CD14-positive monocyte (primary cell): ENCODE data around the gene NR1D1. TPM values are rescaled to one million over a fixed set of nuclear protein-coding genes. Genes with fewer than 3 reads are reported as not detected.
A peak's percentile ranks its signal among the peaks of the same experiment; 100 is the strongest.

Experiments
- DNase-seq, 3 donors: peaks; one replicate each; pipeline ENCODE4 v3.0.0-alpha.2; 2011 to 2022
- H2AFZ ChIP-seq: 2 replicates; pipeline ENCODE4 v1.6.0; 2012; ENCODE audit warnings: mild to moderate bottlenecking, low read depth, low read length, inconsistent platforms; ENCODE audit not compliant: insufficient read depth, poor library complexity, severe bottlenecking
- H3K27ac ChIP-seq, 2 donors: 1 replicate in 1 of 2; 2 replicates in 1 of 2; pipeline ENCODE4 v1.5.1; 2012 to 2013; ENCODE audit warnings: low read length in 2 of 2, control low read depth in 1 of 2, inconsistent platforms in 1 of 2, low read depth in 1 of 2, mild to moderate bottlenecking in 1 of 2
- H3K27me3 ChIP-seq, 2 donors: one replicate each; pipeline versions ENCODE4 v1.6.0 to v1.6.1; 2011 to 2013; ENCODE audit warnings: low read length in 2 of 2; ENCODE audit not compliant: control insufficient read depth in 2 of 2, insufficient read depth in 2 of 2
- H3K36me3 ChIP-seq, 2 donors: replicated peaks in 1 of 2; 1 replicate in 1 of 2; 2 replicates in 1 of 2; pipeline versions ENCODE4 v1.5.1 to v1.6.1; 2012 to 2013; ENCODE audit warnings: low read length in 2 of 2, control low read depth in 1 of 2, inconsistent platforms in 1 of 2, mild to moderate bottlenecking in 1 of 2; ENCODE audit not compliant: insufficient read depth in 2 of 2, control insufficient read depth in 1 of 2
- H3K4me1 ChIP-seq, 2 donors: 1 replicate in 1 of 2; 2 replicates in 1 of 2; pipeline versions ENCODE4 v1.5.1 to v1.6.1; 2012 to 2013; ENCODE audit warnings: low read length in 2 of 2, control low read depth in 1 of 2, inconsistent platforms in 1 of 2, mild to moderate bottlenecking in 1 of 2, moderate library complexity in 1 of 2; ENCODE audit not compliant: insufficient read depth in 2 of 2, control insufficient read depth in 1 of 2
- H3K4me2 ChIP-seq: replicated peaks from 2 replicates; pipeline ENCODE3; 2012; ENCODE audit warnings: low read length, moderate library complexity, mild to moderate bottlenecking; ENCODE audit not compliant: poor library complexity, severe bottlenecking; ENCODE audit errors: extremely low read depth
- H3K4me3 ChIP-seq, 3 experiments: fragments of 200-600 bp in 1 of 3; sonication (generic) in 1 of 3; replicated peaks in 1 of 3; 1 replicate in 2 of 3; 2 replicates in 1 of 3; pipeline ENCODE4 v1.5.1; 2011 to 2013; ENCODE audit warnings: low read length in 3 of 3, mild to moderate bottlenecking in 3 of 3, control low read depth in 2 of 3, low read depth in 2 of 3, inconsistent platforms in 1 of 3, moderate library complexity in 1 of 3
- H3K79me2 ChIP-seq: 2 replicates; pipeline ENCODE4 v1.6.0; 2012; ENCODE audit warnings: mild to moderate bottlenecking, control low read depth, inconsistent platforms, low read length, moderate library complexity; ENCODE audit not compliant: insufficient read depth
- H3K9ac ChIP-seq: 2 replicates; pipeline ENCODE4 v1.6.0; 2017; ENCODE audit warnings: low read length, mild to moderate bottlenecking; ENCODE audit not compliant: insufficient read depth, poor library complexity, severe bottlenecking
- H3K9me3 ChIP-seq, 2 donors: replicated peaks in 1 of 2; 1 replicate in 1 of 2; 2 replicates in 1 of 2; pipeline versions ENCODE4 v1.5.1 to v1.6.1; 2012 to 2013; ENCODE audit warnings: low read length in 2 of 2, control low read depth in 1 of 2; ENCODE audit not compliant: control insufficient read depth in 1 of 2, insufficient read depth in 1 of 2
- H4K20me1 ChIP-seq: 2 replicates; pipeline ENCODE4 v1.6.0; 2012; ENCODE audit warnings: mild to moderate bottlenecking, low read length, control low read depth, moderate library complexity; ENCODE audit not compliant: insufficient read depth
- H3K27ac Mint-ChIP-seq, 7 donors: one replicate each; pipeline ENCODE4 v1.8.0; 2020; ENCODE audit warnings: mild to moderate bottlenecking in 7 of 7, mixed read lengths in 7 of 7, moderate library complexity in 6 of 7, inconsistent platforms in 2 of 7
- H3K27me3 Mint-ChIP-seq, 3 donors: one replicate each; pipeline ENCODE4 v1.8.0; 2021 to 2022; ENCODE audit warnings: low read depth in 3 of 3, mild to moderate bottlenecking in 3 of 3, mixed read lengths in 3 of 3, moderate library complexity in 3 of 3, inconsistent platforms in 1 of 3
- H3K36me3 Mint-ChIP-seq, 2 donors: one replicate each; pipeline ENCODE4 v1.8.0; 2020; ENCODE audit warnings: mixed read lengths in 2 of 2, inconsistent platforms in 1 of 2, mild to moderate bottlenecking in 1 of 2
- H3K4me1 Mint-ChIP-seq: one replicate; pipeline ENCODE4 v1.8.0; 2020; ENCODE audit warnings: mild to moderate bottlenecking, mixed read lengths
- H3K4me3 Mint-ChIP-seq, 2 donors: one replicate each; pipeline ENCODE4 v1.8.0; 2020; ENCODE audit warnings: mild to moderate bottlenecking in 2 of 2, mixed read lengths in 2 of 2, moderate library complexity in 1 of 2
- H3K9me3 Mint-ChIP-seq, 7 donors: one replicate each; pipeline ENCODE4 v1.8.0; 2020 to 2022; ENCODE audit warnings: mixed read lengths in 7 of 7, mild to moderate bottlenecking in 6 of 7, moderate library complexity in 6 of 7, inconsistent platforms in 2 of 7
- CTCF ChIP-seq: fragments of 200-600 bp; IDR thresholded peaks from one replicate; pipeline ENCODE4 v1.8.0; 2022; ENCODE audit warnings: antibody characterized with exemption, mild to moderate bottlenecking
- WGBS: methylation state at CpG from one replicate; pipeline ENCODE4 v1.1.5; 2013; ENCODE audit warnings: missing lambda C conversion rate; ENCODE audit not compliant: insufficient coverage; 5-methylcytosine and 5-hydroxymethylcytosine counted together
- intact Hi-C, 2 donors: fragments of 100-400 bp; cut with micrococcal nuclease; formaldehyde crosslinking; loops; one replicate each; pipeline versions ENCODE4 v1.15.0 to v1.15.1; 2023
- polyA plus RNA-seq, 3 donors: library from polyadenylated mRNA; depleted of rRNA in 1 of 3; unstranded in 2 of 3; stranded (reverse) in 1 of 3; fragments of 300-500 nt in 2 of 3; fragments of >200 nt in 1 of 3; fragmentation: Illumina TruSeq in 2 of 3; gene quantifications; 1 replicate in 2 of 3; 2 replicates in 1 of 3; pipeline ENCODE4 v1.2.3, GENCODE V29; 2012 to 2021

NR1D1 gene
- polyA plus RNA-seq, 3 donors, result 0.28 to 4.9 (median 0.31) TPM

DNA sequence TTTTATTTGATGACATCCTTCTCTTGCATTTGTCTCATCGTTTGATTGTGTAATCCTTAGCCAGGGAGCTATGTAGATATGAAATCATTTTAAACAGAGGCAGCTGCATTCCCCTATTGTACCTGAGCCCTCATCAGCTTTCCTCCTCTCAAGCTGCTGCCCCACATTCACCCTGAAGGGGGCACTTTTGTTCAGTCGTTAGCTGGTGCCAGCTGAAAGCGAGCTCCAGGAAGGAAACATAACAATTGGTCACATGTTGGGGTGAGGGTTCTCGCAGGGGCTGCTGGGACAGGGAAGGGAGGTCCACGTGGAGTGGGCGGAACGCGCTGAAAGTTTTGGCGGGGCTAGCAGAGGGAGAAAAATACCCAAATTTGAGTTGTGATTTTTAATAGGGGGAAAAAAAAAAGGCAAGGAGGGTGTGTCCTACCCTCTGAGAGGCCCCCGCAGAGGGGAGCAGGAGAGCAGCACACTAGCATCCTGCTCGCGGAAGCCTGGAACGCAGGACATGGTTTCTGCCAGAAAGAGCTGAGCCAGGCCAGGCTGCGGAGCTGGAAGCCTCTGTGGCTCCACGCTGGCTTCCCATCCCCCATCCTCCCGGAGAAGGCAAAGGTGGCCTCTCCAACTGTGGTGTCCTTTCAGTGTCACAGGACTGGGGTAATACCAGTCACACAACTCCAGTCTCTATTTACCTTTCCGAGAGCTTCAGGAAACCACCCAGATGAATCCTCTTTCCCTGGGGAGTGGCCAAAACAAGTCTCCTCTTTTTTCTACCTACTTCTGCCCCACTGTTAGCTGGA is 12.9 kb upstream of the NR1D1 start:
- no peaks in the 10 kb centered on the region for H4K20me1 ChIP-seq
- no peaks in the 10 kb centered on the region for H3K79me2 ChIP-seq
- H3K36me3 ChIP-seq, result no peaks in the 10 kb centered on the region
- Mint-ChIP-seq H3K4me1 (peaks cover 59% of the 10 kb centered on the region), H3K9me3 (peaks cover 0 to 3% (median 0%) of the 10 kb centered on the region in 7 donors), H3K36me3 (no peaks in the 10 kb centered on the region), H3K27ac (peak overlapping the region; percentile 53 to 86 (median 65)), H3K4me3 (peak overlapping the region; percentile 78 to 96), H3K27me3 (peaks cover 0 to 2% (median 0%) of the 10 kb centered on the region in 3 donors)
- H3K27ac ChIP-seq, result no peak overlapping the region
- H3K9ac ChIP-seq, result peak overlapping the region; percentile 22
- peak; percentile 86 for TF ChIP-seq CTCF
- H3K4me2 ChIP-seq, result peak overlapping the region; percentile 82
- under 1% methylated on average over 15 of the region's 17 CpGs for WGBS
- no peaks in the 10 kb centered on the region for H3K9me3 ChIP-seq
- no peaks in the 10 kb centered on the region for H3K27me3 ChIP-seq
- peaks cover 40 to 52% of the 10 kb centered on the region in 2 donors for H3K4me1 ChIP-seq
- peak overlapping the region; percentile 30 to 73 (median 38) for H3K4me3 ChIP-seq
- intact Hi-C loops, result loop anchor here (2.0 to 10.0 kb wide), 3 partner anchors 51 to 171 kb away; partner anchors contain the start of genes CDC6 (in 1 of the 2) and THRA (in 1 of the 2)
- peak overlapping the region; percentile 72 for H2AFZ ChIP-seq
- peak; percentile 91 to 92 (median 91) for DNase-seq

- H3K27ac ChIP-seq, result no peak overlapping the region
- H3K36me3 Mint-ChIP-seq, result no peaks in the 10 kb centered on the region
- intact Hi-C loops, result loop anchor here (2.0 to 10.0 kb wide), 3 partner anchors 50 to 172 kb away; partner anchors contain the start of genes CDC6 (in 1 of the 2) and THRA (in 1 of the 2)
Measured at GRCh38 chr17:40112718-40113109, 12.3 kb upstream of the NR1D1 start.

More at GRCh38 chr17:40112718-40113109, 12.3 kb upstream of the NR1D1 start:
- peaks cover 59% of the 10 kb centered on the region for H3K4me1 Mint-ChIP-seq
- H3K9ac ChIP-seq, result no peak overlapping the region
- H3K4me3 ChIP-seq, result no peak overlapping the region
- no peaks in the 10 kb centered on the region for H3K79me2 ChIP-seq
- H3K4me3 Mint-ChIP-seq, result no peak overlapping the region
- H3K36me3 ChIP-seq, result no peaks in the 10 kb centered on the region
- TF ChIP-seq CTCF, result no peak
- H3K27ac Mint-ChIP-seq, result peak overlapping the region in 6 of 7 donors; percentile 16 to 86 (median 65)
- no peak overlapping the region for H3K4me2 ChIP-seq
- H3K9me3 ChIP-seq, result no peaks in the 10 kb centered on the region
- no peak overlapping the region for H2AFZ ChIP-seq
- H3K27me3 Mint-ChIP-seq, result peaks cover 0 to 2% (median 0%) of the 10 kb centered on the region in 3 donors
- H3K4me1 ChIP-seq, result peaks cover 40 to 52% of the 10 kb centered on the region in 2 donors
- no peak for DNase-seq
- H3K27me3 ChIP-seq, result no peaks in the 10 kb centered on the region
- WGBS, result no CpG with 5 or more reads among the region's 4 CpGs
- no peaks in the 10 kb centered on the region for H4K20me1 ChIP-seq
- peaks cover 0 to 3% (median 0%) of the 10 kb centered on the region in 7 donors for H3K9me3 Mint-ChIP-seq
